Right forelimb (tissue), 1 donor: Measurements from ENCODE around the gene CYP11A1.

Source experiments
- DNase-seq: peaks from one replicate; pipeline ENCODE4 v3.0.0-alpha.2; 2018

CYP11A1 gene

GRCh38 chr15:74319596-74320351, 47.7 kb downstream of the CYP11A1 start:
- peak; percentile 63 for DNase-seq

GRCh38 chr15:74319138-74319460, 48.3 kb downstream of the CYP11A1 start:
- DNase-seq, result no peak

GRCh38 chr15:74318376-74319137, 48.9 kb downstream of the CYP11A1 start:
- DNase-seq, result peak; percentile 75

GRCh38 chr15:74317820-74318375, 49.5 kb downstream of the CYP11A1 start:
- DNase-seq, result peak; percentile 93

- no peak for DNase-seq
These were observed 51.3 kb downstream of the CYP11A1 start for GRCh38 chr15:74316141-74316540.

- DNase-seq, result no peak
These were observed 51.8 kb downstream of the CYP11A1 start for GRCh38 chr15:74315626-74316025.

- DNase-seq, result no peak
These were observed 52.5 kb downstream of the CYP11A1 start for GRCh38 chr15:74314795-74315438.

GRCh38 chr15:74313889-74314288, 53.6 kb downstream of the CYP11A1 start:
- DNase-seq, result no peak

GRCh38 chr15:74312445-74313007, 54.9 kb downstream of the CYP11A1 start:
- no peak for DNase-seq

- no peak for DNase-seq
These were observed 55.6 kb downstream of the CYP11A1 start for GRCh38 chr15:74311734-74312444.

GRCh38 chr15:74307827-74308811, 59.3 kb downstream of the CYP11A1 start:
- peak; percentile 66 for DNase-seq

- no peak for DNase-seq
These were observed 60.6 kb downstream of the CYP11A1 start for GRCh38 chr15:74306781-74307217.

GRCh38 chr15:74305687-74306086, 61.8 kb downstream of the CYP11A1 start:
- DNase-seq, result no peak

GRCh38 chr15:74304431-74304830, 63.0 kb downstream of the CYP11A1 start:
- no peak for DNase-seq

GRCh38 chr15:74303741-74304309, 63.6 kb downstream of the CYP11A1 start:
- DNase-seq, result no peak

- peak; percentile 62 for DNase-seq
These were observed 64.6 kb downstream of the CYP11A1 start for GRCh38 chr15:74302821-74303359.

GRCh38 chr15:74301583-74302361, 65.7 kb downstream of the CYP11A1 start:
- no peak for DNase-seq

- no peak for DNase-seq
These were observed 67.2 kb downstream of the CYP11A1 start for GRCh38 chr15:74300057-74300795.

- no peak for DNase-seq
These were observed 69.6 kb downstream of the CYP11A1 start for GRCh38 chr15:74297887-74298286.
